ENCODE results near the gene ABHD8. TPM values are rescaled to one million over a fixed set of nuclear protein-coding genes. Genes with fewer than 3 reads are reported as not detected.
A peak's percentile ranks its signal among the peaks of the same experiment; 100 is the strongest.

The ABHD8 gene
- total and polyA plus RNA-seq, 2 of the 13 experiments (the other 11 are each of a cell fraction or from before 2014, with no cell fraction given) = 6.3 to 7.2 TPM

DNA sequence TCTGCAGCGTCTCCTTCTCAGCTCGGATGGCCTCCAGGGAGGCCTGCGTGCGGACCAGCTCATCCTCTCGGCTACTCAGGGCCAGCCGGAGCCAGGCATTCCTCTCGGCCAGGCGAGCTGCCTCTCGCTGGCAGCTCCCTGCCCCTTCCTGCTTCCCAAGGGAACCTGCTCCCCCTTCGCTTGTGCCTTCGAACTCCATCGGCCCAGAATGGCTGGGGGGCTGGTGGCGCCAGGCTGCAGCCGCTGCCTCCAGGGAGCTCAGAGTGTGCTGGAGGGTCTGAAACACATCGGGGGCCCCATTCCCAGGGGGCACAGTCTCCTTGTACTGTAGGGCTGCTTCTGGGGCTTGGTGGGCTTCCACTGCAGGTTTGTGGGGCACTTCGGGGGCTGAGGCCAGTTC, 40.7 kb downstream of the ABHD8 start:
- Histone ChIP-seq H3K27me3 (ENCODE audit: control insufficient read depth in 1 of 2, insufficient read depth in 2 of 2, low read length in 2 of 2) (peaks cover 0 to under 1% of the 10 kb centered on the region in 2 experiments; a peak in 2 of 5 replicates), H4K20me1 (ENCODE audit: insufficient read depth, low read length) (no peaks in the 10 kb centered on the region), H3K4me2 (ENCODE audit: low read depth, low read length) (peak overlapping the region; percentile 12; the same call in 1 of the 2 replicates), H3K36me3 (replicated peaks in 1 of 2; ENCODE audit: control insufficient read depth in 1 of 2, insufficient read depth in 2 of 2, low read length in 2 of 2) (no peaks in the 10 kb centered on the region), H3K79me2 (ENCODE audit: insufficient read depth, low read length) (peaks cover 2% of the 10 kb centered on the region), H3K4me3 (replicated peaks in 1 of 3; ENCODE audit: insufficient read depth in 1 of 3, low read depth in 2 of 3, low read length in 3 of 3) (no peak overlapping the region), H3K27ac (ENCODE audit: extremely low read length, insufficient read depth, low read length) (no peak overlapping the region), H3K4me1 (ENCODE audit: insufficient read depth, low read length) (peaks cover 56% of the 10 kb centered on the region), H2AFZ (ENCODE audit: low read length) (no peak overlapping the region), H3K9ac (ENCODE audit: insufficient read depth, low read depth, low read length) (no peak overlapping the region), H3K9me3 (ENCODE audit: low read length) (no peaks in the 10 kb centered on the region)
- no TSS peak for BruUV-seq (replicated peaks)
- DNase-seq (ENCODE audit: low spot score) (no peak), ATAC-seq (no peak), FAIRE-seq (no peak)
- TF ChIP-seq SIX1 (CRISPR knock-in tag; IDR thresholded peaks at IDR 0.05; ENCODE audit: borderline replicate concordance) = no peak
- no peak for TF ChIP-seq ZNF124 (CRISPR knock-in tag; IDR thresholded peaks at IDR 0.05)
- no peak for TF ChIP-seq JUNB (CRISPR knock-in tag; IDR thresholded peaks at IDR 0.05; ENCODE audit: borderline replicate concordance)
- no peak for TF ChIP-seq NBN (conservative IDR thresholded peaks at IDR 0.05)
- TF ChIP-seq, protein P1, sequence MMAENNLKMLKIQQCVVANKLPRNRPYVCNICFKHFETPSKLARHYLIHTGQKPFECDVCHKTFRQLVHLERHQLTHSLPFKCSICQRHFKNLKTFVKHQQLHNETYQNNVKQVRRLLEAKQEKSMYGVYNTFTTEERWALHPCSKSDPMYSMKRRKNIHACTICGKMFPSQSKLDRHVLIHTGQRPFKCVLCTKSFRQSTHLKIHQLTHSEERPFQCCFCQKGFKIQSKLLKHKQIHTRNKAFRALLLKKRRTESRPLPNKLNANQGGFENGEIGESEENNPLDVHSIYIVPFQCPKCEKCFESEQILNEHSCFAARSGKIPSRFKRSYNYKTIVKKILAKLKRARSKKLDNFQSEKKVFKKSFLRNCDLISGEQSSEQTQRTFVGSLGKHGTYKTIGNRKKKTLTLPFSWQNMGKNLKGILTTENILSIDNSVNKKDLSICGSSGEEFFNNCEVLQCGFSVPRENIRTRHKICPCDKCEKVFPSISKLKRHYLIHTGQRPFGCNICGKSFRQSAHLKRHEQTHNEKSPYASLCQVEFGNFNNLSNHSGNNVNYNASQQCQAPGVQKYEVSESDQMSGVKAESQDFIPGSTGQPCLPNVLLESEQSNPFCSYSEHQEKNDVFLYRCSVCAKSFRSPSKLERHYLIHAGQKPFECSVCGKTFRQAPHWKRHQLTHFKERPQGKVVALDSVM (CRISPR knock-in tag; IDR thresholded peaks at IDR 0.05) = peak; percentile 38; the same call in 1 of the 2 replicates
- TF ChIP-seq TIGD3 (CRISPR knock-in tag; IDR thresholded peaks at IDR 0.05; ENCODE audit: borderline replicate concordance) = no peak
- TF ChIP-seq ZNF251 (CRISPR knock-in tag; IDR thresholded peaks at IDR 0.05) = no peak
- TF ChIP-seq ZBTB33 (CRISPR knock-in tag; IDR thresholded peaks at IDR 0.05) = peak; percentile 44; the same call in 1 of the 2 replicates
- no peak for TF ChIP-seq ZNF432 (CRISPR knock-in tag; IDR thresholded peaks at IDR 0.05; ENCODE audit: borderline replicate concordance)
- no peak for TF ChIP-seq AKAP8 (CRISPR knock-in tag; IDR thresholded peaks at IDR 0.05)
- TF ChIP-seq, protein P2, sequence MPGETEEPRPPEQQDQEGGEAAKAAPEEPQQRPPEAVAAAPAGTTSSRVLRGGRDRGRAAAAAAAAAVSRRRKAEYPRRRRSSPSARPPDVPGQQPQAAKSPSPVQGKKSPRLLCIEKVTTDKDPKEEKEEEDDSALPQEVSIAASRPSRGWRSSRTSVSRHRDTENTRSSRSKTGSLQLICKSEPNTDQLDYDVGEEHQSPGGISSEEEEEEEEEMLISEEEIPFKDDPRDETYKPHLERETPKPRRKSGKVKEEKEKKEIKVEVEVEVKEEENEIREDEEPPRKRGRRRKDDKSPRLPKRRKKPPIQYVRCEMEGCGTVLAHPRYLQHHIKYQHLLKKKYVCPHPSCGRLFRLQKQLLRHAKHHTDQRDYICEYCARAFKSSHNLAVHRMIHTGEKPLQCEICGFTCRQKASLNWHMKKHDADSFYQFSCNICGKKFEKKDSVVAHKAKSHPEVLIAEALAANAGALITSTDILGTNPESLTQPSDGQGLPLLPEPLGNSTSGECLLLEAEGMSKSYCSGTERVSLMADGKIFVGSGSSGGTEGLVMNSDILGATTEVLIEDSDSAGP (CRISPR knock-in tag; IDR thresholded peaks at IDR 0.05; ENCODE audit: borderline replicate concordance) = no peak
- no peak for TF ChIP-seq TBX3 (IDR thresholded peaks at IDR 0.05; ENCODE audit: borderline replicate concordance)
- no peak for TF ChIP-seq WIZ (CRISPR knock-in tag; IDR thresholded peaks at IDR 0.05)
- ChIA-PET CTCF (ENCODE audit: low intra/inter-chr PET ratio, low total read pairs) (no interaction called here), POLR2A (interaction anchor here (1.6 to 3.4 kb wide), 3 partner anchors 15 to 47 kb away, joined by 4 to 13 read pairs (median 9); partner anchors contain the start of gene USE1)
- intact Hi-C loops (cut with micrococcal nuclease; ENCODE audit: unreplicated experiment) (no loop called here), in situ Hi-C loops (cut with HindIII; ENCODE audit: extremely low pct_ligation_motif_present, low pct_unique_long_range_greater_than_20kb) (no loop called here)
- WGBS (ENCODE audit: low lambda C conversion rate) = 56% methylated on average over 14 of the region's 16 CpGs
